22Rv1 (cell line): ENCODE measurements around the gene KRTAP17-1.

Source experiments
- H3K27ac ChIP-seq: fragments of 450-650 bp; 2 replicates; pipeline ENCODE4 v1.5.1; 2017
- ZFX ChIP-seq: fragments of 450-650 bp; IDR thresholded peaks from 2 replicates; pipeline ENCODE4 v1.6.1; 2017; ENCODE audit warnings: antibody characterized with exemption, borderline replicate concordance
- TF ChIP-seq, protein P1 (sequence below): fragments of 450-650 bp; IDR thresholded peaks from 2 replicates; pipeline ENCODE4 v1.5.1; 2017; ENCODE audit warnings: mild to moderate bottlenecking

KRTAP17-1 gene

DNA sequence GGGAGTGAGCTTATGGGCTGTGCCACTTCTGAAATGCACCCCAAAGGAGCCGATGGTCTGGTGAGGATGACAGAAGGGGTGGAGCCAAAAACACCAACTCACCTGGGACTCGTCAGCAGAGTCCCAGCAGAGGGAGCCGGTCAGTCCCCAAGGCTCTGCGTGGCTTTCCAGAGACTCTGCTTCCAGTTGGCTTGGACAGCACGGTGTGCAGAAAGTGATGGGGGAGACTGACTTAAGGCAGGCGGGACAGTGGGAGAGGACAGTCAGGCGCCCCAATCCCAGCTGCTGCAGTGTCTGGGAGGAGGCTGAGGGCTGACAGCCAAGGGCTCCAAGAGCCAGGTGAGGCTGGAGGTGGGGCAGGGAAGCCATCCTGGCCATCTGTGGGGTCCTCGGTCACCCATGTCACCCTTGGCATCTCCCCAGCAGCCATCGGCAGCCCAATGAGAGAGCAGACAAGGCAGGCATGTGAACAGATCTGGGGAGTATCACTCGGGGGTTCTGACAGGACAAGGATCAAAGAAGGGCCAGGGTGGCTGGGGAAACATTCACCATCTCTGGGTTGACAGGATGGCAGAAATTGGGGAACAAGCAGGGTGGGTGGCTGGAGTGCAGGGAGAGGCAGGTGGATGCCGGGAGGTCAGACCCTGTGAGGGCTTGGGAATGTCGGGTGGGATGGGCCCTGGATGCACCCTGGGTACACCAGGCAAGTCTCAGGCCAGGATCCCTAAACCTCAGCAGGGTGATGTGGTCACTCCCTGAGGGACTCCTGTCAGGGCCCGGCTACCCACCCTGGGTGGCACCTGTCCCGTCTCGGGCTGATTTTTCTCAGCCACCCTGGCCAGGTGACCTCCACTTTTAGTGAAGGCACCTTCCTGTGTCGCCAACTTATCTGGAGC, 8.9 kb upstream of the KRTAP17-1 start:
- TF ChIP-seq, protein P1, sequence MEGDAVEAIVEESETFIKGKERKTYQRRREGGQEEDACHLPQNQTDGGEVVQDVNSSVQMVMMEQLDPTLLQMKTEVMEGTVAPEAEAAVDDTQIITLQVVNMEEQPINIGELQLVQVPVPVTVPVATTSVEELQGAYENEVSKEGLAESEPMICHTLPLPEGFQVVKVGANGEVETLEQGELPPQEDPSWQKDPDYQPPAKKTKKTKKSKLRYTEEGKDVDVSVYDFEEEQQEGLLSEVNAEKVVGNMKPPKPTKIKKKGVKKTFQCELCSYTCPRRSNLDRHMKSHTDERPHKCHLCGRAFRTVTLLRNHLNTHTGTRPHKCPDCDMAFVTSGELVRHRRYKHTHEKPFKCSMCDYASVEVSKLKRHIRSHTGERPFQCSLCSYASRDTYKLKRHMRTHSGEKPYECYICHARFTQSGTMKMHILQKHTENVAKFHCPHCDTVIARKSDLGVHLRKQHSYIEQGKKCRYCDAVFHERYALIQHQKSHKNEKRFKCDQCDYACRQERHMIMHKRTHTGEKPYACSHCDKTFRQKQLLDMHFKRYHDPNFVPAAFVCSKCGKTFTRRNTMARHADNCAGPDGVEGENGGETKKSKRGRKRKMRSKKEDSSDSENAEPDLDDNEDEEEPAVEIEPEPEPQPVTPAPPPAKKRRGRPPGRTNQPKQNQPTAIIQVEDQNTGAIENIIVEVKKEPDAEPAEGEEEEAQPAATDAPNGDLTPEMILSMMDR = peak; percentile 39
- no peak for TF ChIP-seq ZFX
- H3K27ac ChIP-seq = no peak overlapping the region

DNA sequence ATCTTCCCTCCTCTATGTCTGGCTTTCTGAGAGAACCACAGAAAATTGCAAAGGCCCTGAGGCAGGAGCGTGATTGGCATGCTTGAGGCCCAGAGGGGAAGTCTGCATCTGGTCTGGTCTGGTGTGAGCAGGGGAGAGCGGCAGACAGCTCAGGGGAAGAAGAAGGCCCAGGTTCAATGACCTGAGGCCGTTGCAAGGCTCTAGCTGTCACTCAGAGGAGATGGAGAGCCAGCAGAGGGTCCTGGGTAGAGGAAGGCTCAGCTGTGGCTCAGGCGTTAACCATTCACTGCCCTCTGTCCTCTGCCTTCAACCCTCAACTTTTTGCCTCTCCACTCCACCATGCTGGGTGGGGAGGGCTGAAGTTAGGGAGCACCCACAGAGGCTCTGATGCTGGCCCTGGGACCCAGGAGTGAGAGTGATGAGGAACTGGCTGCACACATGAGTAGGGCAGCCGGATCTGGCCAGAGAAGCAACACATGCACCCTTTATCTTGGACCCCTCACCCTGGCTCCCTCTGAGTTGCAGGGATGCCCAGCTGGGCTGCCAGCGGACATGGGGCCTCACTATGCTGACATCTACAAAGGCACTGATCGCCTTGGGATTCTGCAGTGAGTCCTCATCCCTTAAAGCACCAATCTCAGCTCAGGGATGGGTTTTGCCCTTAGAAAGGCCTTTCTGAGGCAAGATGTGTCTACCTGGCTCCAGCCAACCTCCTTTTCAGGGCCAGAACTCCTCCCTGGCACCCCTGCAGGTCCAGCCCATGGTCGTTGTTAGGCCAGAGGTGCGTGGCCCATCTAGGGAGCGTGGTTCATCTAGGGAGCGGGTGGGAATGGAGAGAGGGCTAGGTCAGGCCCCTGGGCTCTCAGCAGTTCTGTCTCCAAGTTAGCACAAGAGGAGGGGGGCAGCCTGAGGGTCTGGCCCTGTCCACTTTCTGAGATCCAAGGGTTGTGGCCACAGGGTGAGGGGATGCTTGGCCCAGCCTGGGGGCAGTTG, 7.7 kb upstream of the KRTAP17-1 start:
- TF ChIP-seq, protein P1 = no peak
- no peak for TF ChIP-seq ZFX
- no peak overlapping the region for H3K27ac ChIP-seq

DNA sequence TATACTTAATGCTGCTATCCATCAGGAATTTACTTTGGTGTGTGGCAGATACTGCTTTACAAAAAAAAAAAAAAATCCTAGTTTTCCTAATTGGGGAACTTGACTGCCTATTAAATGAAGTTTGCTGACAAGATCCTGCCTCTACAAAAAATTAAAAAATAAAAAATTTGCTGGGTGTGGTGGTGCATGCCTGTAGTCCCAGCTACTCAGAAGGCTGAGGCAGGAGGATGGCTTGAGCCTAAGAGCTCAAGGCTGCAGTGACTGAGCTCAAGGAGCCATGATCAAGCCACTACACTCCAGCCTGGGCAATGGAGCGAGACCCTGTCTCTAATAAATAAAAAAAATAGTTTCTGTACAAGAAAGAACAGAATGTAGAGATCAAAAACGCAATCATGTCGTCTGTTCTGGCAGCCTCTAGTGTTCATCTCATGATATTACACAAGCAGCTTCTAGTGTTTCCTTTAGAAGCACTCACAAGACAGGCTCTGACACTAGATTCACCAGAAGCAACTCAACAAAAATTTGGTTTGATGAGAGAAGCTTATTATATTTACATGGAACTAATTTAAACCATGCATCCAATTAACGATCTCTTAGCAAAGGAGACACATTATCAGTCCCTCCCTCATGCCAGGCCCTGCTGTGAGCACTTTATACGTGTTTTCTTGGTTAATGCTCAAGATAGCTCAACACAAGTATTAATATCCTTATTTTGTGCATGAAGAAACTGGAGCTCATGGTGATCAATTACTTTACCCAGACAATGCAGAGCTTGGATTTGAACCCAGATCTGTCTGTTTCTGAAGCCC, 6.8 kb upstream of the KRTAP17-1 start:
- TF ChIP-seq, protein P1 = peak; percentile 81
- no peak for TF ChIP-seq ZFX
- H3K27ac ChIP-seq = no peak overlapping the region

DNA sequence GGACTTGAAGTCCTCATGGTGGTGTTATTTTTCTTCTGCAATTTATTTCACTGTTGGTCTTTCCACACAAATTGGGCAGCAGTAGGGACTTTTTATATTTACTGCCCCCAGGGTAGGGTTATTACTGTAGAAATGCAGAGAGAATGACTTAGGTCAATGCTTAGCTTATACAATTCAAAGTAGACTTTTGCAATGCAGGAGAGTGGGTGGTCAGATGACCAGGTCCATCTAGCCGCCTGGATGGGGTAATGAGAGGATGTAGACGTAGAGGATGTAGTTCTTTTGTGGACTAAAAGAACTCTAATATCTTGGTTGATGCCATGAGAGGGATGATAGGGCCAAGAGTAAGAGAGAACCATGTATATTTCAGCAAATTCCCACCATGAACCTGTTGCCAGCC, 2.7 kb upstream of the KRTAP17-1 start:
- TF ChIP-seq ZFX = no peak
- TF ChIP-seq, protein P1 = no peak
- H3K27ac ChIP-seq = no peak overlapping the region

DNA sequence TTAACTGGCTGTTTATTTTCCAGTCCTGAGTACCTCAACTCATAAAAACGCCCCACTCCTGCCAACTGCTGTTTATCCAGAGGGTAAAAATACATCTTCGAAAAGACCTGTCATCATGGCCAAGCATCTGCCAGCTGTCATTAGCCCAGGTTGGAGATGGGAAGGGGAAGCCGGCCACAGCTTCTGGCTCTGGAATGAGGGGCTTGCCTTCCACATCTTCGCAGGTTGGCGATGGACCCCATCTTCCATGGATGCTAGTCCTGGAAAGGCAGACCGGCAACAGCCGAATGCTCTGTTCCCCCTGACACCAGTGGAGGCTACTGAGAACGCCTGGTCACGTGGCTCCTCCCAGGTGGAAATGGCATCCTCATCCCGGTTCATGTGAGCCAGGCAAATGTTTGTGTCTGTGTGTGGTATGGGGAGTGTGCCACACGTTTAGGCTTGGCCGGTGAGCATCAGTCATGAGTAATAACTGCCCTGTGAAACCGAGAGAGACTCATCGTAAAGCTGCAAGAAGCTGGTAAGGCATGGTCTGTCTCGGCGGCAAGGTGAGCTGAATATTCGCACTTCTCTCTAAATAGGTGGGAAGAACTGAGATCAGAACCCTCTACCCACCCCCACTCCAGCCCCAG, 420 bp upstream of the KRTAP17-1 start:
- H3K27ac ChIP-seq = no peak overlapping the region
- TF ChIP-seq, protein P1 = no peak
- no peak for TF ChIP-seq ZFX

DNA sequence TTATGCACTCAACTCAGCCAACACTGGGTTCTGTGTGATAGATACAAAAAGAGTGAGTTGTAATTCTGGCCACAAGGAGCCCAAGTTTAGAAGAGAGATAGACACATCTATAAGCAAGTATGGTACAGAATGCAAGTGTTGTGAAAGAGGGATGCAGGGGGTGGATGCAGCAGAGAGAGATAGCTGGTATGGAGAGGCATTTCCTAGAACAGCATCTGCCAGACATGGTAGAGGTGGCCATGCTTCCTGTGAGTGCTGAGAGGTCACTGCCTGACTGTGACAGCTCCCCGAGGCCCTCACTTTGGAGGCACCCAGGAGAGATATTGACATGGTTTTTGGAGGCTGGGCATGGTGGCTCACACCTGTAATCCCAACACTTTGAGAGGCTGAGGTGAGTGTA, 4.4 kb downstream of the KRTAP17-1 start:
- TF ChIP-seq, protein P1 = no peak
- no peak for TF ChIP-seq ZFX
- no peak overlapping the region for H3K27ac ChIP-seq
